DND-41 (cell line): ENCODE data around the gene GNAO1.
A peak's percentile ranks its signal among the peaks of the same experiment; 100 is the strongest.

Experiments used
- ATAC-seq: fragments of 200-7000 bp; cut with Tn5 transposase; 3 replicates; pipeline ENCODE4 v1.9.1; 2021; ENCODE audit warnings: low read depth; ENCODE audit not compliant: insufficient read depth
- DNase-seq: peaks from one replicate; pipeline ENCODE4 v3.0.0-alpha.2; 2020
- H2AFZ ChIP-seq: 2 replicates; pipeline ENCODE4 v1.6.0; 2012; ENCODE audit warnings: low read depth, low read length
- H3K27ac ChIP-seq: 2 replicates; pipeline ENCODE4 v1.5.1; 2012; ENCODE audit warnings: low read length, inconsistent platforms
- H3K27me3 ChIP-seq: fragments of 200-600 bp; sonication (generic); 2 replicates; pipeline ENCODE4 v1.6.0; 2012; ENCODE audit warnings: low read length, mild to moderate bottlenecking, inconsistent platforms; ENCODE audit not compliant: insufficient read depth, poor library complexity
- H3K36me3 ChIP-seq: 2 replicates; pipeline ENCODE4 v1.5.1; 2012; ENCODE audit warnings: low read length, inconsistent platforms; ENCODE audit not compliant: insufficient read depth
- H3K4me1 ChIP-seq: 2 replicates; pipeline ENCODE4 v1.5.1; 2012; ENCODE audit warnings: mild to moderate bottlenecking, low read length; ENCODE audit not compliant: insufficient read depth
- H3K4me2 ChIP-seq: 2 replicates; pipeline ENCODE4 v1.6.0; 2012; ENCODE audit warnings: mild to moderate bottlenecking, moderate library complexity, low read length, inconsistent platforms; ENCODE audit not compliant: insufficient read depth
- H3K4me3 ChIP-seq, 2 experiments: fragments of 200-600 bp in 1 of 2; shearing (Covaris generic) in 1 of 2; 2 replicates each; pipeline ENCODE4 v1.5.1; 2012 to 2016; ENCODE audit warnings: inconsistent platforms in 2 of 2, low read length in 2 of 2, mild to moderate bottlenecking in 2 of 2, low read depth in 1 of 2, moderate library complexity in 1 of 2
- H3K79me2 ChIP-seq: 2 replicates; pipeline ENCODE4 v1.6.0; 2012; ENCODE audit warnings: low read length, inconsistent platforms; ENCODE audit not compliant: insufficient read depth
- H3K9ac ChIP-seq: 2 replicates; pipeline ENCODE4 v1.6.0; 2012; ENCODE audit warnings: low read depth, mild to moderate bottlenecking, inconsistent platforms, low read length, moderate library complexity
- H3K9me3 ChIP-seq: 2 replicates; pipeline ENCODE4 v1.5.1; 2012; ENCODE audit warnings: low read length, moderate library complexity, mild to moderate bottlenecking, inconsistent platforms; ENCODE audit not compliant: insufficient read depth, severe bottlenecking
- H4K20me1 ChIP-seq: 2 replicates; pipeline ENCODE4 v1.6.0; 2012; ENCODE audit warnings: low read length; ENCODE audit not compliant: insufficient read depth
- CTCF ChIP-seq: IDR thresholded peaks from 2 replicates; pipeline ENCODE4 v1.5.1; 2012; ENCODE audit warnings: borderline replicate concordance, low read length, moderate library complexity, mild to moderate bottlenecking; ENCODE audit not compliant: poor library complexity, severe bottlenecking; ENCODE audit errors: extremely low read depth
- EZH2 ChIP-seq: IDR thresholded peaks from 3 replicates; pipeline ENCODE4 v1.6.1; 2012; ENCODE audit warnings: borderline replicate concordance, low read depth, mild to moderate bottlenecking, moderate library complexity, low read length, inconsistent platforms; ENCODE audit not compliant: severe bottlenecking

Gene GNAO1

GRCh38 chr16:56400458-56400857, 209.2 kb downstream of the GNAO1 start:
- ATAC-seq, result no peak
- H3K27me3 ChIP-seq, result no peaks in the 10 kb centered on the region
- H4K20me1 ChIP-seq, result peaks cover 5% of the 10 kb centered on the region; the same call in 1 of the 2 replicates
- no peaks in the 10 kb centered on the region for H3K79me2 ChIP-seq
- H3K27ac ChIP-seq, result no peak overlapping the region
- H3K9me3 ChIP-seq, result no peaks in the 10 kb centered on the region
- H3K36me3 ChIP-seq, result peaks cover 69% of the 10 kb centered on the region
- H3K4me2 ChIP-seq, result no peak overlapping the region
- H3K4me1 ChIP-seq, result no peaks in the 10 kb centered on the region
- H3K9ac ChIP-seq, result no peak overlapping the region
- H2AFZ ChIP-seq, result no peak overlapping the region
- TF ChIP-seq EZH2, result no peak
- no peak for TF ChIP-seq CTCF
- DNase-seq, result no peak
- no peak overlapping the region for H3K4me3 ChIP-seq

- Histone ChIP-seq H3K9ac (no peak overlapping the region), H3K27me3 (no peaks in the 10 kb centered on the region), H3K27ac (no peak overlapping the region), H3K4me1 (no peaks in the 10 kb centered on the region), H3K4me2 (no peak overlapping the region), H3K9me3 (no peaks in the 10 kb centered on the region), H4K20me1 (peaks cover 5% of the 10 kb centered on the region; the same call in 1 of the 2 replicates), H3K36me3 (peaks cover 73% of the 10 kb centered on the region), H3K4me3 (no peak overlapping the region), H3K79me2 (no peaks in the 10 kb centered on the region), H2AFZ (no peak overlapping the region)
- ATAC-seq, result peak; percentile 67; the same call in 2 of the 3 replicates
- TF ChIP-seq CTCF (peak; percentile 46), EZH2 (no peak)
- no peak for DNase-seq
These were observed 210.2 kb downstream of the GNAO1 start for GRCh38 chr16:56401482-56401881.

GRCh38 chr16:56405977-56406672, 214.8 kb downstream of the GNAO1 start:
- Histone ChIP-seq H3K27me3 (no peaks in the 10 kb centered on the region), H3K4me2 (no peak overlapping the region), H3K9me3 (no peaks in the 10 kb centered on the region), H3K27ac (no peak overlapping the region), H3K79me2 (peaks cover 4% of the 10 kb centered on the region; the same call in 1 of the 2 replicates), H3K9ac (no peak overlapping the region), H3K4me3 (no peak overlapping the region), H2AFZ (no peak overlapping the region), H4K20me1 (peaks cover 7% of the 10 kb centered on the region; the same call in 1 of the 2 replicates), H3K36me3 (peaks cover 75% of the 10 kb centered on the region), H3K4me1 (no peaks in the 10 kb centered on the region)
- DNase-seq (no peak), ATAC-seq (0 out of 3 replicates have a peak, but pooled peaks have one; percentile 29)
- TF ChIP-seq EZH2, result no peak
- TF ChIP-seq CTCF, result no peak
